HG03565 (cell line): ENCODE measurements around the gene CD79A.

Experiments
- ATAC-seq: cut with Tn5 transposase; IDR thresholded peaks from one replicate; pipeline ENCODE4 v1.9.1; 2021; ENCODE audit warnings: mild to moderate bottlenecking, moderate library complexity; ENCODE audit not compliant: unreplicated experiment

CD79A gene

DNA sequence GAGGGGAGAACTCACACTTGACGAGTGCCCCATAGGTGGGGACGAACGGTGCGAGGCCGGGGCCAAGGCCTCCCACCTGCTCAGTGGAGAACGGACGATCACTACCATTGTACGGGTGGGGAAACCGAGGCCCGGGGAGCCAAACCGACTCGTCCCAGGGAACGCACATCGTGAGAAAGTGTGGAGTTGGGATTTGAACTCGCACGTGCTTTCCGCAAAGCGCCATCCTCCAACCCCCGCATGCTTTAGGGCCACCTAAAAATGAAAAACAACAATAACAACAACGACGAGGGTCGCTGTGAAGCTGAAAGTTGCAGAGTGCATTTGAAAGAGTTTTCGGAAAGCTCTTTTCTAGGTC, 6.4 kb downstream of the CD79A start:
- no peak for ATAC-seq

DNA sequence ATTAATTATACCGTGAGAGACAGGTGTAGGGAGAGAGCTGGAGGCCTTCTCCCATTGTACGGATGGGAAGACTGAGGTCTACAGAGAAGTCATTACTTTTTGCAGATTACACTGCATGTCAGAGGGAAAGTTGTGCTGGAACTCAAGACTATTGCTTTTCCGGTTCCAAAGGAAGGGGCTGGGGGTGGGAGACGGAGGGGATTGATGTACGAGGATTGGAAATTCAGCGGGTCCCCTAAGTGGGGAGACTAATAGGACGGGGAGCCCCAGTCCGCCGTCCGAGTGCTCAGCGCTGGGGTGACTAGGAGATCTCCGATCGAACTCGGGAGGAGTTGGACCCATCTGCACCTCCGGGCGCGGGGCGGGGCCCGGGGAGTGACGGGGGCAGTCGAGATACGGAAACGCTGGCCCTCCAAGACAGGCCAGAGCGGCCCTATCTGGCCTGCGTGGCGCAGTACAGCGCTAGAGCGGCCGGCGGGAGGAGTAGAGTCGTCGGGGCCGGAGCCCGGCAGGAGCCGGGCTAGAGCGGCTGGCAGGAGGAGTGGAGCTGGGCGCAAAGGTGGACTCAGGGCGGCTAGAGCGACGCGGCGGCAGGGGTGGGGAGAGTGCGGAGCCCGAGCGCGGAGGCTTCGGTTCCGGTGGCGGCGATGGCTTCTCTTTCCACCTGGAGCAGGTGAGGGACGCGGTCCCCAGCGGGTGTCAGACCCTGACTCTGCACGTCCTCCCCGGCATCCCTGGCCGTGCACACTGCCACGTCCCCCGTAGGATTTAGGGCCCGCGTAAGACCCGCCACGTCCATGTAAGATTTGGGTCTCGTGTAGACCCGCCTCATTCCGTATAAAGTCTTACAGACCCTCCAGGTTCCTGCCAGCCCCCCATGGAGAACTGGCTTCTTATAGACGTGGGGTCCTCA, 7.0 kb downstream of the CD79A start:
- peak; percentile 67 for ATAC-seq

- no peak for ATAC-seq
Observed at GRCh38 chr19:41886761-41887710, 10.0 kb downstream of the CD79A start.

DNA sequence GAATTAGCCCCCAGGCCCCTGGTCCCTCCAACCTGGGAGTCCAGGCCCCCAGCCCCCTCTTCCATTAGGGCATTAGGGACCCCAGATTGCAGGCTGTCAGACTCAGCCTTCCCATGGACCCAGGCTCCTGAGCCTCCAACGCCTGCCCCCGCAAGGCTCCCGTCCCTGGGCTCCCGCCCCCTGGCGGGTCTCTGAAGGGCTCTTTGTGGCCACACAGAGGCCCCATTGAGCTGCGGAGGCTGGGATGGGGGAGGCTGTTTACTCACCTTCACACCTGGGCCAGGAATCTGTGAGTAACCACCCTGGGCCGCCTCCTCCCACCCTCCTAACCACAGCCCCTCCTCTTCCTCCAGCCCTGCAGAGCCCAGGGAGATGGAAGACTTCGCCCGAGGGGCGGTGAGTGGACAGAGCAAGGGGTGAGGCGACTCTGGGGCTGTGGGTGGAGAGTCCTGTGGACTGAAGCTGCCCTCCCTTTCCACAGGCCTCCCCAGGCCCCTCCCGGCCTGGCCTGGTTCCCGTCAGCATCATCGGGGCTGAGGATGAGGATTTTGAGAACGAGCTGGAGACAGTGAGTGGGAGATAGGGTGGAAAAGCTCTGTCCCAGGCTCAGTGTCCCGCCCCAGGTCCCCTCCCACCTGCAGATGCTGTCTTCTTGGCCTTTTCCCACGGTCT, 10.8 kb downstream of the CD79A start:
- no peak for ATAC-seq

- ATAC-seq = no peak
Observed at GRCh38 chr19:41888926-41889325, 11.8 kb downstream of the CD79A start.

GRCh38 chr19:41889896-41890295, 12.8 kb downstream of the CD79A start:
- ATAC-seq = no peak

GRCh38 chr19:41890936-41891335, 13.9 kb downstream of the CD79A start:
- ATAC-seq = no peak

DNA sequence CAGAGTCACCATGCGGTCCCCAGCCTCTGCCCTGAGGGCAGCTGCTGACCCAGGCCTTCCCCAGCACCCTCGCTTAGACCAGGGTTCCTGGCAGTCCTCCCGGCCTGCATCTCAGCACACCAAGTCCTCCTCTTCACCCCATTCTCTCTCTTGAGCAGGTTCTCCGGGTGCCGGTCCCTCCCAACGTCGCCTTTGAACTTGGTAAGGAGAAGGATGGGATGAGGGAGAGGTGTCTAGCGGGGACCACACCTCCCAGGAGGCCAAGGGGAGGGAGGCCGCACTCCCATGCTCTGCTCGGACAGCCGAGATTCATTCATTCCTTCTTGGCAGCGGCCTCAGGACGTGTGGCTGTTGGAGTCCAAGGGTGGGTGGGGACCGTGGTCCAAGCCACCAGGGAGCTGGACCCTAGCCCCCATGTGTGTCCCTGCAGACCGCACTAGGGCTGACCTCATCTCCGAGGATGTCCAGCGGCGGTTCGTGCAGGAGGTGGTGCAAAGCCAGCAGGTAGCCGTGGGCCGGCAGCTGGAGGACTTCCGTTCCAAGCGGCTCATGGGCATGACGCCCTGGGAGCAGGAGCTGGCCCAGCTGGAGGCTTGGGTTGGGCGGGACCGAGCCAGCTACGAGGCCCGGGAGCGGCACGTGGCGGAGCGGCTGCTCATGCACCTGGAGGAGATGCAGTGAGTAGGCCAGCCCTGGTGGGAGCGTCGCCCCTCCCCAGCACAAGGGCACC, 15.3 kb downstream of the CD79A start:
- ATAC-seq = no peak

GRCh38 chr19:41893899-41894298, 16.8 kb downstream of the CD79A start:
- ATAC-seq = no peak

DNA sequence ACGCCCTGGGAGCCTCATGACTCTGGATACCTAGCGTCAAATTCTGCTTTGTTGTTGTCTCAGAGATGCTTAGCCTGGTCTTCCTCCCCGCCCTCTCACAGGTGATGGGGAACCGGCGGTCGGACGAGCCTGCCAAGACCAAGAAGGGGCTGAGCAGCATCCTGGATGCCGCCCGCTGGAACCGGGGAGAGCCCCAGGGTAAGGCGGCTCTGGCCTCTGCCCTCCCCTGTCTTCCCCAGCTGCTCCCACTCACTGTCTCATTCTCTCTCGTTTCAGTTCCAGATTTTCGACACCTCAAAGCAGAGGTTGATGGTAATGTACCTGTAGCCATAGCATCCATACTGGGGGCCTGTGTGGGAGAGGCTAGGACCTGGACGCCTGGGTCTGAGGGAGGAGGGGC, 17.3 kb downstream of the CD79A start:
- ATAC-seq = no peak

GRCh38 chr19:41895745-41896580, 18.9 kb downstream of the CD79A start:
- ATAC-seq = no peak

- no peak for ATAC-seq
Observed at GRCh38 chr19:41896581-41896942, 19.5 kb downstream of the CD79A start.

- ATAC-seq = no peak
Observed at GRCh38 chr19:41897181-41897580, 20.1 kb downstream of the CD79A start.

DNA sequence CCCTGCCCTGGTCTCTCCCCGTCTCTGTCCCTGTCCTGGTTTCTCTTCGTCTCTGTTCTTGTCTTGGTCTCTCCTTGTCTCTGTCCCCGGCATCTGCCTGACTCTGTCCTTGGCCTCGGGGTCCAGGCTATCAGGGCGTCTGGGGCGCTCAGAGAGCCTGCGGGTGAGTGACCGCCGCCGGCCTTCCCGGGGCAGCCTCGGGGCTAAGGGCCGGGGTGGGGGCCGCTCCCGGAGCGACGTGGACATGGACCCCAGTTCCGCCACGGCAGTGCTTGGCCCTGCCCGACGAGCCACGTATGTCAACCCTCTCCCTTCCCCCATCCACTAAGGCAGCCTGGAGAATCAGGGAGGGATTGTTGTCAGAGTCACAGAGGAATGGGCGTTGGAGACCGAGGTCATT, 20.7 kb downstream of the CD79A start:
- ATAC-seq = no peak

GRCh38 chr19:41898235-41898634, 21.2 kb downstream of the CD79A start:
- no peak for ATAC-seq

- no peak for ATAC-seq
Observed at GRCh38 chr19:41901707-41902360, 24.8 kb downstream of the CD79A start.

DNA sequence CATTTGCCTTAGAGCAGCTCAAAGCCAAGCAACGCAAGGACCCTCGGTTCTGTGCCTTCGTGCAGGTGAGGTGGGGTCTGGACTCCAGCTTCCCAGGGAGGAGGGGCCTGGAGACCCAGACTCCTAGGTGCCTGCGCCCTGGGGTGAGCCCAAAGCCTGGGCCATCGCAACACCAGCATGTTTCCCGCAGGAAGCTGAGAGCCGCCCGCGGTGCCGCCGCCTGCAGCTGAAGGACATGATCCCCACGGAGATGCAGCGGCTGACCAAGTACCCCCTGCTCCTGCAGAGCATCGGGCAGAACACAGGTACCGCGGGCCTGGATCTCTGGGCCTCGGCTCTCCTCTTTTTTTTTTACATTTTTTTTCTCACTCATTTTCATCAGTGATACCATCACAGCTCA, 25.5 kb downstream of the CD79A start:
- ATAC-seq = no peak

DNA sequence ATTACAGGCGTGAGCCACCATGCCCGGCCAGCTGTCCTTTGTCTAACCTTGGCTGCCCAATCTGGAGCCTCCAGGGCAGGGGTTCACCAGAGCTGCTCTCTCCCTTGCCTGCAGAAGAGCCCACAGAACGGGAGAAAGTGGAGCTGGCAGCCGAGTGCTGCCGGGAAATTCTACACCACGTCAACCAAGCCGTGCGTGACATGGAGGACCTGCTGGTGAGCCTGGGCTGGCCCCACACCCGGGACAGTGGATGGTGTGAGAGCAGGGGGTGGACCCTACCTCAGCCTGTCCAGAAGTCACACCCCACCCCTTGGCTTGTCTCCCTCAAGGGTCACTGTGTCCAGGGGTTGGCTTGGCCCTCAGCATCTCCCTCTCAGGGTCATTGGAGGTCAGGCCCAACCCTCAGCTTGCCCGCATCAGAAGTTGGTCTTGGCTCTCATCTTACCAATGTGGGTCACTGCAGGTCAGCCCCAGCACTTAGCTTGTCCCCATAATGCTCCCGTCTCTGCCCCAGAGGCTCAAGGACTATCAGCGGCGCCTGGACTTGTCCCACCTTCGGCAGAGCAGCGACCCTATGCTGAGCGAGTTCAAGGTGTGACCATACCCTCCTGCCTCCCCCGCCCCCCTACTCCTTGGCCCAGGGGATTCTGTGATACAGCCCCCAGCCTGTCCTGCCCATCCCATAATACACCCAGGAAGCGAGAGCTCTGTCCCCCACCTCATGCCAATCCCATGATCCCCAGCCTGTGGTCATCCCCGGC, 26.3 kb downstream of the CD79A start:
- no peak for ATAC-seq
